ENCODE measurements around the gene PRKCH. TPM values are rescaled to one million over a fixed set of nuclear protein-coding genes. Genes with fewer than 3 reads are reported as not detected.
A peak's percentile ranks its signal among the peaks of the same experiment; 100 is the strongest.

The PRKCH gene
- polyA plus RNA-seq, 4 donors, result 5.9 to 17.3 (median 12.9) TPM

DNA sequence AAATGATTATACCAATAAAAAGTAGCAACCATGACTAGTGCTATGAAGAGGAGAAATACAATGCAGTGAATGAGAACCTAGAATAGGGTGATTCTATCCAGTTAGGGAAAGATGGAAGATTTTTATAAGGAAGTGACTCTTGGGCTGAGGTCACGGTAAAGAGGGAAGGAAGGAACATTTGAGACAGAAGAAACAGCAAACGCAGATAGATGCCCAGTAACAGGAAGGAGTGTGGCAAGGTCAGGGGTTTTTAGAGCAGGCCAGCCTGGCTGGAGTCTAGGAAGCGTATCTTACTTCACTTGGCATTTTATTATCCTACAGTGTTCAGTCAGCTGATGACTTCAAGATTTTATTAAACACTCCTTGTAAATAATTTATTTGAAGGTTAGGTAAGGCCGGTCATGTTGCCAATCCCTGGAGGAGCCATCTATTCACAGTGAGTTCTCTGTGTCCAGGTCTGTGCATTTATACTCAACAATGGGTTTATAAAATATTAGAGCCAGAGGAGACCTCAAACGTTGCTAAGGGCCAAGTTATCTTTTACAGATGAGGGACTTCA lies 170.6 kb downstream of the PRKCH start:
- H3K9me3 ChIP-seq (ENCODE audit: control insufficient read depth in 2 of 2, insufficient read depth in 1 of 2, low read depth in 1 of 2, low read length in 1 of 2), result no peaks in the 10 kb centered on the region
- no peak overlapping the region for H3K4me3 ChIP-seq (ENCODE audit: low read depth in 1 of 3, low read length in 3 of 3)
- 74 to 89% (median 82%) methylated on average over 5 of the region's 5 CpGs for WGBS, 3 donors
- no peak for DNase-seq
- no peak overlapping the region for H3K27ac ChIP-seq (ENCODE audit: low read depth in 1 of 3, low read length in 2 of 3)
- H3K4me1 ChIP-seq (ENCODE audit: control insufficient read depth in 3 of 3, insufficient read depth in 2 of 3, low read depth in 1 of 3, low read length in 2 of 3), result peaks cover 0 to 6% (median 3%) of the 10 kb centered on the region in 3 donors
- H3K36me3 ChIP-seq (ENCODE audit: control insufficient read depth in 3 of 3, insufficient read depth in 2 of 3, low read depth in 1 of 3, low read length in 3 of 3), result peaks cover 0 to 6% (median 2%) of the 10 kb centered on the region in 3 donors
- H3K27me3 ChIP-seq (ENCODE audit: control insufficient read depth in 3 of 3, insufficient read depth in 3 of 3, low read length in 3 of 3), result no peaks in the 10 kb centered on the region
- no peak for FAIRE-seq

DNA sequence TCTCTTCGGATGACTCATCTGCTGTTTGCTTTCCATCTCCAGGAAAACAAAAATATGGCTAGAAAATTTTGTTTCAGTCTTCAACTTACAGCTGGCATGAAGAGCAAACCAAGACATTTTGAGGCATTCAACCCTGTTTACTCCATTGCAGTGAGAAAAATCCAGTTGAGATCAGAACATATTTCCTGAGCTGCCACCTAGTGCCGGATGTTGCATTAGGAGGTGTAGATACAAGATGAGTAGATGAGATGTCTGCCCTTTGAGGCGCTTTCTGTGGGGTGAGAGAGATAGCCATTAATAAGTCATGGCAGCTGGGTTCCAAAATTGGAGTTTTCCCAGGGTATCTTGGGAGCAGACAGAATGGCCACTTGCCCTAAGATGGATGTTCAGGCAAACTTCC lies 171.1 kb downstream of the PRKCH start:
- 87 to 94% (median 88%) methylated on average over 3 of the region's 3 CpGs for WGBS, 3 donors
- Histone ChIP-seq H3K27me3 (ENCODE audit: control insufficient read depth in 3 of 3, insufficient read depth in 3 of 3, low read length in 3 of 3) (no peaks in the 10 kb centered on the region), H3K4me1 (ENCODE audit: control insufficient read depth in 3 of 3, insufficient read depth in 2 of 3, low read depth in 1 of 3, low read length in 2 of 3) (peaks cover 0 to 6% (median 3%) of the 10 kb centered on the region in 3 donors), H3K27ac (ENCODE audit: low read depth in 1 of 3, low read length in 2 of 3) (no peak overlapping the region), H3K36me3 (ENCODE audit: control insufficient read depth in 3 of 3, insufficient read depth in 2 of 3, low read depth in 1 of 3, low read length in 3 of 3) (peaks cover 0 to 6% (median 2%) of the 10 kb centered on the region in 3 donors), H3K4me3 (ENCODE audit: low read depth in 1 of 3, low read length in 3 of 3) (no peak overlapping the region), H3K9me3 (ENCODE audit: control insufficient read depth in 2 of 2, insufficient read depth in 1 of 2, low read depth in 1 of 2, low read length in 1 of 2) (no peaks in the 10 kb centered on the region)
- no peak for DNase-seq
- FAIRE-seq, result no peak

- Histone ChIP-seq H3K4me1 (ENCODE audit: control insufficient read depth in 3 of 3, insufficient read depth in 2 of 3, low read depth in 1 of 3, low read length in 2 of 3) (peaks cover 0 to 6% (median 3%) of the 10 kb centered on the region in 3 donors), H3K4me3 (ENCODE audit: low read depth in 1 of 3, low read length in 3 of 3) (no peak overlapping the region), H3K27ac (ENCODE audit: low read depth in 1 of 3, low read length in 2 of 3) (no peak overlapping the region), H3K9me3 (ENCODE audit: control insufficient read depth in 2 of 2, insufficient read depth in 1 of 2, low read depth in 1 of 2, low read length in 1 of 2) (no peaks in the 10 kb centered on the region), H3K27me3 (ENCODE audit: control insufficient read depth in 3 of 3, insufficient read depth in 3 of 3, low read length in 3 of 3) (no peaks in the 10 kb centered on the region), H3K36me3 (ENCODE audit: control insufficient read depth in 3 of 3, insufficient read depth in 2 of 3, low read depth in 1 of 3, low read length in 3 of 3) (peaks cover 0 to 6% (median 2%) of the 10 kb centered on the region in 3 donors)
- FAIRE-seq, result no peak
- 59 to 63% (median 62%) methylated on average over 3 of the region's 3 CpGs for WGBS, 3 donors
- no peak for DNase-seq
Observed at GRCh38 chr14:61493239-61493638, 171.9 kb downstream of the PRKCH start.

GRCh38 chr14:61494018-61494417 lies 172.6 kb downstream of the PRKCH start:
- Histone ChIP-seq H3K4me3 (ENCODE audit: low read depth in 1 of 3, low read length in 3 of 3) (no peak overlapping the region), H3K27me3 (ENCODE audit: control insufficient read depth in 3 of 3, insufficient read depth in 3 of 3, low read length in 3 of 3) (no peaks in the 10 kb centered on the region), H3K9me3 (ENCODE audit: control insufficient read depth in 2 of 2, insufficient read depth in 1 of 2, low read depth in 1 of 2, low read length in 1 of 2) (no peaks in the 10 kb centered on the region), H3K27ac (ENCODE audit: low read depth in 1 of 3, low read length in 2 of 3) (no peak overlapping the region), H3K4me1 (ENCODE audit: control insufficient read depth in 3 of 3, insufficient read depth in 2 of 3, low read depth in 1 of 3, low read length in 2 of 3) (peaks cover 0 to 3% (median 2%) of the 10 kb centered on the region in 3 donors), H3K36me3 (ENCODE audit: control insufficient read depth in 3 of 3, insufficient read depth in 2 of 3, low read depth in 1 of 3, low read length in 3 of 3) (peaks cover 0 to 6% (median 2%) of the 10 kb centered on the region in 3 donors)
- FAIRE-seq, result no peak
- DNase-seq, result no peak
- WGBS, 3 donors, result 74 to 96% (median 79%) methylated on average over 1 of the region's 1 CpG

DNA sequence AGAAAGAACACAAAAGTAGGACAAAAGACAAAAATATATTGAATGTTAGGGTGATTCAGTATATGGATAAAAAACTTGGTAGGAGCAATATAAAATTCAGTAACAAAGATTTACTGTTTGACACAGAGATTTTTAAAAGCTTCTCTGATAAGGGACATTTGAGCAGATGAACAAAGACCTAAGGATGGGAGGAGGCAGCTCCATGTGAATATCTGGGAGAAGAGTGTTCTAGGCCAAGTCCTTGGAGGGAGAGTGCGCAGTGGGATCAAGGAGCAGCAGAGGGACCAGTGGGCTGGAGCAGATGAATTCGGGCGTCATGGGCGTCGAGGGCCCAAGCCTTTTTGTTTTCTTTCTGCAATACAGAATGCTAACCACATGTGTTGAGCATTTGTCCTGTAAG lies 174.4 kb downstream of the PRKCH start:
- Histone ChIP-seq H3K4me3 (ENCODE audit: low read depth in 1 of 3, low read length in 3 of 3) (no peak overlapping the region), H3K9me3 (ENCODE audit: control insufficient read depth in 2 of 2, insufficient read depth in 1 of 2, low read depth in 1 of 2, low read length in 1 of 2) (no peaks in the 10 kb centered on the region), H3K27ac (ENCODE audit: low read depth in 1 of 3, low read length in 2 of 3) (no peak overlapping the region), H3K4me1 (ENCODE audit: control insufficient read depth in 3 of 3, insufficient read depth in 2 of 3, low read depth in 1 of 3, low read length in 2 of 3) (peaks cover 0 to 3% (median 2%) of the 10 kb centered on the region in 3 donors), H3K36me3 (ENCODE audit: control insufficient read depth in 3 of 3, insufficient read depth in 2 of 3, low read depth in 1 of 3, low read length in 3 of 3) (peaks cover 0 to 2% (median 2%) of the 10 kb centered on the region in 3 donors), H3K27me3 (ENCODE audit: control insufficient read depth in 3 of 3, insufficient read depth in 3 of 3, low read length in 3 of 3) (no peaks in the 10 kb centered on the region)
- no peak for DNase-seq
- FAIRE-seq, result no peak
- WGBS, 3 donors, result 98 to 99% (median 99%) methylated on average over 5 of the region's 5 CpGs

- FAIRE-seq, result no peak
- DNase-seq, result no peak
- Histone ChIP-seq H3K9me3 (ENCODE audit: control insufficient read depth in 2 of 2, insufficient read depth in 1 of 2, low read depth in 1 of 2, low read length in 1 of 2) (no peaks in the 10 kb centered on the region), H3K36me3 (ENCODE audit: control insufficient read depth in 3 of 3, insufficient read depth in 2 of 3, low read depth in 1 of 3, low read length in 3 of 3) (peaks cover 0 to 2% (median 0%) of the 10 kb centered on the region in 3 donors), H3K27me3 (ENCODE audit: control insufficient read depth in 3 of 3, insufficient read depth in 3 of 3, low read length in 3 of 3) (no peaks in the 10 kb centered on the region), H3K4me1 (ENCODE audit: control insufficient read depth in 3 of 3, insufficient read depth in 2 of 3, low read depth in 1 of 3, low read length in 2 of 3) (peaks cover 0 to 1% (median 0%) of the 10 kb centered on the region in 3 donors), H3K4me3 (ENCODE audit: low read depth in 1 of 3, low read length in 3 of 3) (no peak overlapping the region), H3K27ac (ENCODE audit: low read depth in 1 of 3, low read length in 2 of 3) (peak overlapping the region in 1 of 3 donors; percentile 57)
- 29 to 33% (median 29%) methylated on average over 3 of the region's 3 CpGs for WGBS, 3 donors
Observed at GRCh38 chr14:61498303-61498702, 176.9 kb downstream of the PRKCH start.

DNA sequence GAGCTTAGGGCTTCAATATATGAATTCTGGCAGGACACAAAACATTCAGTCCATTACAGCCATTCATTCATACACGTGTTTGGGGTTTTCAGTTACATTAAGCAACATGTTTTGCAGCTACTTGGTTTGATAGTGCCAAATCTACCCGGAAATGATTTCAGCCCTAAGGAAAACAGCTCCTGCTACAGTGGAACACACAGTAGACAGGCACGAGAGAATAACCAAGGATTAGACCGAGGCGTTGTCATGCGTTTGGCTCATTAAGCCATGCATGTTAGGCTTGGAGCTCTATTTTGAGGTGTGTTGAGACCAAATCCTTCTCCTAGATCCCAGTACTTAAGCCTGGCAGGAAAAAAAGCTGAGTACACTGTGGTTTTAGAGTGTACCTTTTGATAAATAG lies 177.4 kb downstream of the PRKCH start:
- Histone ChIP-seq H3K9me3 (ENCODE audit: control insufficient read depth in 2 of 2, insufficient read depth in 1 of 2, low read depth in 1 of 2, low read length in 1 of 2) (no peaks in the 10 kb centered on the region), H3K4me1 (ENCODE audit: control insufficient read depth in 3 of 3, insufficient read depth in 2 of 3, low read depth in 1 of 3, low read length in 2 of 3) (no peaks in the 10 kb centered on the region), H3K36me3 (ENCODE audit: control insufficient read depth in 3 of 3, insufficient read depth in 2 of 3, low read depth in 1 of 3, low read length in 3 of 3) (peaks cover 0 to 2% (median 0%) of the 10 kb centered on the region in 3 donors), H3K27me3 (ENCODE audit: control insufficient read depth in 3 of 3, insufficient read depth in 3 of 3, low read length in 3 of 3) (no peaks in the 10 kb centered on the region), H3K27ac (ENCODE audit: low read depth in 1 of 3, low read length in 2 of 3) (peak overlapping the region in 1 of 3 donors; percentile 72), H3K4me3 (ENCODE audit: low read depth in 1 of 3, low read length in 3 of 3) (no peak overlapping the region)
- no peak for FAIRE-seq
- WGBS, 3 donors, result 49 to 56% (median 53%) methylated on average over 6 of the region's 6 CpGs
- DNase-seq, result no peak

DNA sequence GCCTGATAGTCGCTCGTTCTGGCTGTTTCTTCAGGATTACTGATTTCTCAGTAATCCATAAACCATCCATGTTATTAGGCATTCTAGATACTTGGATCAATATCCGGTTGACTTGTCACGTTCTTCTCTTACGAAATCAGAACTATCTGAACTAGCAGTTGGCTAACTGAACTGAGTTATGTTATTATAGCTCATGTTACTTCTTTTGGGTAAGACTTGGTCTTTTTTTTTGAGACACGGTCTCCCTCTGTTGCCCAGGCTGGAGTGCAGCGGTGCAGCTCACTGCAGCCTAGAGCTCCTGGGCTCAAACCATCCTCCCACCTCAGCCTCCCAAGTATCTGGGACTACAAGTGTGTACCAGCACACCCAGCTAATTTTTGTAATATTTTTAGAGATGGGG lies 178.6 kb downstream of the PRKCH start:
- no peak overlapping the region for H3K27ac ChIP-seq (ENCODE audit: low read depth in 1 of 3, low read length in 2 of 3)
- no peaks in the 10 kb centered on the region for H3K27me3 ChIP-seq (ENCODE audit: control insufficient read depth in 3 of 3, insufficient read depth in 3 of 3, low read length in 3 of 3)
- H3K36me3 ChIP-seq (ENCODE audit: control insufficient read depth in 3 of 3, insufficient read depth in 2 of 3, low read depth in 1 of 3, low read length in 3 of 3), result peaks cover 0 to 2% (median 0%) of the 10 kb centered on the region in 3 donors
- DNase-seq, result no peak
- H3K9me3 ChIP-seq (ENCODE audit: control insufficient read depth in 2 of 2, insufficient read depth in 1 of 2, low read depth in 1 of 2, low read length in 1 of 2), result no peaks in the 10 kb centered on the region
- no peaks in the 10 kb centered on the region for H3K4me1 ChIP-seq (ENCODE audit: control insufficient read depth in 3 of 3, insufficient read depth in 2 of 3, low read depth in 1 of 3, low read length in 2 of 3)
- FAIRE-seq, result no peak
- 93 to 94% (median 94%) methylated on average over 7 of the region's 7 CpGs for whole genome bisulfite sequencing, 3 donors
- H3K4me3 ChIP-seq (ENCODE audit: low read depth in 1 of 3, low read length in 3 of 3), result no peak overlapping the region

All from small intestine (tissue), 7 donors.